ENCODE data around the gene SNCAIP. TPM values are rescaled to one million over a fixed set of nuclear protein-coding genes. Genes with fewer than 3 reads are reported as not detected.
A peak's percentile ranks its signal among the peaks of the same experiment; 100 is the strongest.

Gene SNCAIP
- total RNA-seq, 1 donor from 2014 or later = 4.2 TPM

DNA sequence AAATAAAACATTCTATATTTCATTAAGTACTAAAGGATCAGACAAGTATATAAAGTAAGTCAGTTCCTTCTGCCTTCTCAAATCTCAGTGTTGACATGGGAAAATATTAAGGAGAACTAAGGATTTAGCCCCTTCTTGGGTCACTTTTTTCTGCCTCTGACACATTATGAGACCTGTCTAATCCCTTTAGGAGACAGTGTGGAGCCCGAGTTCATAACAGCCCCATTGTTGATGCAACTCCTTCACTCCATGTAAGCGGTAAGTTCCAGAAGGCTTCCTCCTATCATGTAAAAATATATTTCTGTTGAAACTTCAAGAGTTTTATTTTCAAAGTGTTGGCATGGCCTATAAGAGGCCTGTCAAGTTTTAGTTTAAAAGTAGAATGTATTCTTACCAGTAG is 152.2 kb downstream of the SNCAIP start:
- Mint-ChIP-seq H3K9me3 (ENCODE audit: unreplicated experiment) (no peaks in the 10 kb centered on the region), H3K36me3 (ENCODE audit: unreplicated experiment) (peaks cover 3% of the 10 kb centered on the region), H3K27ac (ENCODE audit: unreplicated experiment) (no peak overlapping the region), H3K27me3 (ENCODE audit: unreplicated experiment) (peaks cover 17% of the 10 kb centered on the region), H3K4me1 (ENCODE audit: unreplicated experiment) (no peaks in the 10 kb centered on the region), H3K4me3 (ENCODE audit: unreplicated experiment) (no peak overlapping the region)
- no peak for DNase-seq (ENCODE audit: extremely low spot score, unreplicated experiment)
- TF ChIP-seq, protein P1, sequence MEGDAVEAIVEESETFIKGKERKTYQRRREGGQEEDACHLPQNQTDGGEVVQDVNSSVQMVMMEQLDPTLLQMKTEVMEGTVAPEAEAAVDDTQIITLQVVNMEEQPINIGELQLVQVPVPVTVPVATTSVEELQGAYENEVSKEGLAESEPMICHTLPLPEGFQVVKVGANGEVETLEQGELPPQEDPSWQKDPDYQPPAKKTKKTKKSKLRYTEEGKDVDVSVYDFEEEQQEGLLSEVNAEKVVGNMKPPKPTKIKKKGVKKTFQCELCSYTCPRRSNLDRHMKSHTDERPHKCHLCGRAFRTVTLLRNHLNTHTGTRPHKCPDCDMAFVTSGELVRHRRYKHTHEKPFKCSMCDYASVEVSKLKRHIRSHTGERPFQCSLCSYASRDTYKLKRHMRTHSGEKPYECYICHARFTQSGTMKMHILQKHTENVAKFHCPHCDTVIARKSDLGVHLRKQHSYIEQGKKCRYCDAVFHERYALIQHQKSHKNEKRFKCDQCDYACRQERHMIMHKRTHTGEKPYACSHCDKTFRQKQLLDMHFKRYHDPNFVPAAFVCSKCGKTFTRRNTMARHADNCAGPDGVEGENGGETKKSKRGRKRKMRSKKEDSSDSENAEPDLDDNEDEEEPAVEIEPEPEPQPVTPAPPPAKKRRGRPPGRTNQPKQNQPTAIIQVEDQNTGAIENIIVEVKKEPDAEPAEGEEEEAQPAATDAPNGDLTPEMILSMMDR (IDR thresholded peaks at IDR 0.05) = no peak

GRCh38 chr5:122465031-122465577 is 153.1 kb downstream of the SNCAIP start:
- DNase-seq (ENCODE audit: extremely low spot score, unreplicated experiment) = no peak
- TF ChIP-seq, protein P1 (IDR thresholded peaks at IDR 0.05) = no peak
- Mint-ChIP-seq H3K27ac (ENCODE audit: unreplicated experiment) (no peak overlapping the region), H3K4me3 (ENCODE audit: unreplicated experiment) (no peak overlapping the region), H3K27me3 (ENCODE audit: unreplicated experiment) (peaks cover 19% of the 10 kb centered on the region), H3K36me3 (ENCODE audit: unreplicated experiment) (peaks cover 3% of the 10 kb centered on the region), H3K4me1 (ENCODE audit: unreplicated experiment) (no peaks in the 10 kb centered on the region), H3K9me3 (ENCODE audit: unreplicated experiment) (no peaks in the 10 kb centered on the region)

- TF ChIP-seq, protein P1 (IDR thresholded peaks at IDR 0.05) = no peak
- Mint-ChIP-seq H3K27me3 (ENCODE audit: unreplicated experiment) (peaks cover 16% of the 10 kb centered on the region), H3K4me3 (ENCODE audit: unreplicated experiment) (no peak overlapping the region), H3K4me1 (ENCODE audit: unreplicated experiment) (no peaks in the 10 kb centered on the region), H3K27ac (ENCODE audit: unreplicated experiment) (no peak overlapping the region), H3K36me3 (ENCODE audit: unreplicated experiment) (no peaks in the 10 kb centered on the region), H3K9me3 (ENCODE audit: unreplicated experiment) (no peaks in the 10 kb centered on the region)
- no peak for DNase-seq (ENCODE audit: extremely low spot score, unreplicated experiment)
These were observed 154.0 kb downstream of the SNCAIP start for GRCh38 chr5:122465994-122466393.

GRCh38 chr5:122468351-122469116 is 156.5 kb downstream of the SNCAIP start:
- Mint-ChIP-seq H3K27me3 (ENCODE audit: unreplicated experiment) (peaks cover 16% of the 10 kb centered on the region), H3K4me3 (ENCODE audit: unreplicated experiment) (no peak overlapping the region), H3K9me3 (ENCODE audit: unreplicated experiment) (no peaks in the 10 kb centered on the region), H3K27ac (ENCODE audit: unreplicated experiment) (no peak overlapping the region), H3K4me1 (ENCODE audit: unreplicated experiment) (no peaks in the 10 kb centered on the region), H3K36me3 (ENCODE audit: unreplicated experiment) (no peaks in the 10 kb centered on the region)
- TF ChIP-seq, protein P1 (IDR thresholded peaks at IDR 0.05) = peak; percentile 12
- no peak for DNase-seq (ENCODE audit: extremely low spot score, unreplicated experiment)

GRCh38 chr5:122469384-122469919 is 157.4 kb downstream of the SNCAIP start:
- Mint-ChIP-seq H3K4me1 (ENCODE audit: unreplicated experiment) (no peaks in the 10 kb centered on the region), H3K4me3 (ENCODE audit: unreplicated experiment) (no peak overlapping the region), H3K27me3 (ENCODE audit: unreplicated experiment) (peaks cover 16% of the 10 kb centered on the region), H3K36me3 (ENCODE audit: unreplicated experiment) (no peaks in the 10 kb centered on the region), H3K27ac (ENCODE audit: unreplicated experiment) (no peak overlapping the region), H3K9me3 (ENCODE audit: unreplicated experiment) (no peaks in the 10 kb centered on the region)
- TF ChIP-seq, protein P1 (IDR thresholded peaks at IDR 0.05) = no peak
- no peak for DNase-seq (ENCODE audit: extremely low spot score, unreplicated experiment)
